H9 (cell line): ENCODE results near the gene PPARA. TPM values are rescaled to one million over a fixed set of nuclear protein-coding genes. Genes with fewer than 3 reads are reported as not detected.

Source experiments
- DNase-seq: peaks from one replicate; pipeline ENCODE4 v3.0.0-alpha.2; 2017
- H2AFZ ChIP-seq: one replicate; pipeline ENCODE4 v1.6.1; 2013; ENCODE audit warnings: mild to moderate bottlenecking, low read length, control low read depth, moderate library complexity
- H2AK5ac ChIP-seq: 2 replicates; pipeline ENCODE4 v1.6.1; 2013; ENCODE audit warnings: low read length, control low read depth, mixed read lengths; ENCODE audit not compliant: insufficient read length
- H2BK120ac ChIP-seq: one replicate; pipeline ENCODE4 v1.6.1; 2013; ENCODE audit warnings: low read depth, mild to moderate bottlenecking, low read length, control low read depth, inconsistent platforms; ENCODE audit not compliant: poor library complexity, severe bottlenecking
- H2BK12ac ChIP-seq: 2 replicates; pipeline ENCODE4 v1.6.1; 2013; ENCODE audit warnings: low read length, control low read depth, mixed read lengths, low read depth; ENCODE audit not compliant: insufficient read length
- H2BK15ac ChIP-seq: 2 replicates; pipeline ENCODE4 v1.6.1; 2013; ENCODE audit warnings: low read depth, low read length, control low read depth
- H2BK20ac ChIP-seq: one replicate; pipeline ENCODE4 v1.6.1; 2013; ENCODE audit warnings: low read depth, mild to moderate bottlenecking, low read length, control low read depth, inconsistent platforms; ENCODE audit not compliant: poor library complexity, severe bottlenecking
- H2BK5ac ChIP-seq: 2 replicates; pipeline ENCODE4 v1.6.1; 2013; ENCODE audit warnings: low read length, control low read depth, mixed read lengths; ENCODE audit not compliant: insufficient read length
- H3K14ac ChIP-seq: 2 replicates; pipeline ENCODE4 v1.6.1; 2013; ENCODE audit warnings: low read length, control low read depth; ENCODE audit not compliant: insufficient read depth
- H3K18ac ChIP-seq: 2 replicates; pipeline ENCODE4 v1.6.1; 2013; ENCODE audit warnings: low read depth, mild to moderate bottlenecking, mixed read lengths, low read length, control low read depth; ENCODE audit not compliant: insufficient read length
- H3K23ac ChIP-seq: 2 replicates; pipeline ENCODE4 v1.6.1; 2013; ENCODE audit warnings: low read length, control low read depth, mixed read lengths, low read depth; ENCODE audit not compliant: insufficient read length
- H3K23me2 ChIP-seq: 2 replicates; pipeline ENCODE4 v1.6.1; 2013; ENCODE audit warnings: low read depth, mild to moderate bottlenecking, mixed read lengths, low read length, control low read depth; ENCODE audit not compliant: insufficient read length, poor library complexity, severe bottlenecking
- H3K27ac ChIP-seq: 2 replicates; pipeline ENCODE4 v1.5.1; 2013; ENCODE audit warnings: low read length, control low read depth, mixed read lengths, low read depth; ENCODE audit not compliant: insufficient read length
- H3K27me3 ChIP-seq: 2 replicates; pipeline ENCODE4 v1.6.1; 2013; ENCODE audit warnings: low read length, control low read depth, inconsistent platforms; ENCODE audit not compliant: insufficient read depth
- H3K4ac ChIP-seq: 2 replicates; pipeline ENCODE4 v1.6.1; 2013; ENCODE audit warnings: low read depth, mild to moderate bottlenecking, control low read depth, inconsistent platforms, low read length, moderate library complexity
- H3K4me1 ChIP-seq: 2 replicates; pipeline ENCODE4 v1.6.1; 2013; ENCODE audit warnings: low read length, control low read depth, inconsistent platforms; ENCODE audit not compliant: insufficient read depth
- H3K4me2 ChIP-seq: 2 replicates; pipeline ENCODE4 v1.6.1; 2013; ENCODE audit warnings: low read length, control low read depth, mixed read lengths; ENCODE audit not compliant: insufficient read length, insufficient read depth
- H3K56ac ChIP-seq: 2 replicates; pipeline ENCODE4 v1.6.1; 2013; ENCODE audit warnings: low read depth, mild to moderate bottlenecking, mixed read lengths, low read length, control low read depth; ENCODE audit not compliant: insufficient read length
- H3K79me1 ChIP-seq: 2 replicates; pipeline ENCODE4 v1.6.1; 2013; ENCODE audit warnings: low read depth, mild to moderate bottlenecking, moderate library complexity, low read length, control low read depth, inconsistent platforms; ENCODE audit not compliant: insufficient read depth, poor library complexity, severe bottlenecking
- H3K79me2 ChIP-seq: 2 replicates; pipeline ENCODE4 v1.6.1; 2013; ENCODE audit warnings: low read length, control low read depth, inconsistent platforms; ENCODE audit not compliant: insufficient read depth
- H3K9ac ChIP-seq: 2 replicates; pipeline ENCODE4 v1.6.1; 2013; ENCODE audit warnings: low read length, control low read depth, mixed read lengths; ENCODE audit not compliant: insufficient read length; ENCODE audit errors: extremely low read depth
- H3K9me3 ChIP-seq: one replicate; pipeline ENCODE4 v1.6.1; 2013; ENCODE audit warnings: low read depth, low read length, inconsistent platforms; ENCODE audit not compliant: control insufficient read depth
- H3T11ph ChIP-seq: one replicate; pipeline ENCODE4 v1.6.1; 2013; ENCODE audit warnings: mild to moderate bottlenecking, low read length, control low read depth, inconsistent platforms
- H4K20me1 ChIP-seq: one replicate; pipeline ENCODE4 v1.6.1; 2013; ENCODE audit not compliant: control insufficient read depth, insufficient read length, insufficient read depth
- H4K5ac ChIP-seq: 2 replicates; pipeline ENCODE4 v1.6.1; 2013; ENCODE audit warnings: low read depth, mild to moderate bottlenecking, mixed read lengths, low read length, control low read depth; ENCODE audit not compliant: insufficient read length
- H4K8ac ChIP-seq: replicated peaks from 2 replicates; pipeline ENCODE4 v1.6.1; 2013; ENCODE audit warnings: low read length, control low read depth, mixed read lengths, low read depth; ENCODE audit not compliant: insufficient read length
- H4K91ac ChIP-seq: 2 replicates; pipeline ENCODE4 v1.6.1; 2013; ENCODE audit warnings: low read depth, mild to moderate bottlenecking, moderate library complexity, mixed read lengths, low read length, control low read depth; ENCODE audit not compliant: insufficient read length
- H3K27ac Mint-ChIP-seq, 3 experiments: 2 replicates in 2 of 3; 3 replicates in 1 of 3; pipeline ENCODE4 v1.8.0; 2020 to 2021; ENCODE audit warnings: mixed read lengths in 3 of 3, mild to moderate bottlenecking in 1 of 3, moderate library complexity in 1 of 3
- H3K27me3 Mint-ChIP-seq: 2 replicates; pipeline ENCODE4 v1.8.0; 2021; ENCODE audit warnings: low read depth, mild to moderate bottlenecking, moderate library complexity, mixed read lengths
- H3K36me3 Mint-ChIP-seq, 3 experiments: 2 replicates in 2 of 3; 3 replicates in 1 of 3; pipeline ENCODE4 v1.8.0; 2020 to 2021; ENCODE audit warnings: low read depth in 3 of 3, mixed read lengths in 3 of 3; ENCODE audit not compliant: insufficient read depth in 1 of 3
- H3K4me1 Mint-ChIP-seq, 2 experiments: 2 replicates each; pipeline ENCODE4 v1.8.0; 2020; ENCODE audit warnings: mixed read lengths in 2 of 2
- H3K4me3 Mint-ChIP-seq, 2 experiments: 2 replicates in 1 of 2; 3 replicates in 1 of 2; pipeline ENCODE4 v1.8.0; 2020 to 2021; ENCODE audit warnings: mild to moderate bottlenecking in 2 of 2, mixed read lengths in 2 of 2, moderate library complexity in 1 of 2
- H3K9me3 Mint-ChIP-seq, 2 experiments: 2 replicates in 1 of 2; 3 replicates in 1 of 2; pipeline ENCODE4 v1.8.0; 2020; ENCODE audit warnings: mild to moderate bottlenecking in 2 of 2, mixed read lengths in 2 of 2, moderate library complexity in 1 of 2
- WGBS: extraction: QIAGEN DNeasy Blood & Tissue Kit; methylation state at CpG from one replicate; pipeline ENCODE4 v1.1.7; 2013; ENCODE audit warnings: missing lambda C conversion rate, low lambda C conversion rate, mixed read lengths; ENCODE audit not compliant: insufficient read length; ENCODE audit errors: extremely low coverage; 5-methylcytosine and 5-hydroxymethylcytosine counted together
- total RNA-seq: library from RNA; stranded (reverse); gene quantifications from 2 replicates; pipeline ENCODE4 v1.2.1, GENCODE V29; 2021
- TF ChIP-seq, protein P1 (sequence below): fragments of 200-600 bp; sonication (generic); conservative IDR thresholded peaks from 3 replicates; pipeline ENCODE4 v1.8.0; 2021; ENCODE audit warnings: antibody characterized with exemption, mild to moderate bottlenecking

PPARA gene
- total RNA-seq, 1 experiment from 2014 or later = 7.3 TPM

GRCh38 chr22:46267431-46268279 is 117.3 kb downstream of the PPARA start, which contains the start of gene TTC38:
Gene TTC38, plus strand, starts transcription at chr22:46268008. Its CDS starts 32 bp downstream, at chr22:46268040.
- Mint-ChIP-seq H3K4me3 (peak within 1 kb of the TSS; percentile 79 to 88), H3K4me1 (peaks cover 8 to 9% of the 10 kb centered on the region in 2 experiments), H3K27ac (no peak within 1 kb of the TSS; a peak in 1 of 7 replicates), H3K9me3 (peaks cover 35% of the 10 kb centered on the region in 2 experiments), H3K36me3 (peaks cover 19 to 37% (median 19%) of the 10 kb centered on the region in 3 experiments), H3K27me3 (peaks cover 42% of the 10 kb centered on the region)
- TF ChIP-seq, protein P1, sequence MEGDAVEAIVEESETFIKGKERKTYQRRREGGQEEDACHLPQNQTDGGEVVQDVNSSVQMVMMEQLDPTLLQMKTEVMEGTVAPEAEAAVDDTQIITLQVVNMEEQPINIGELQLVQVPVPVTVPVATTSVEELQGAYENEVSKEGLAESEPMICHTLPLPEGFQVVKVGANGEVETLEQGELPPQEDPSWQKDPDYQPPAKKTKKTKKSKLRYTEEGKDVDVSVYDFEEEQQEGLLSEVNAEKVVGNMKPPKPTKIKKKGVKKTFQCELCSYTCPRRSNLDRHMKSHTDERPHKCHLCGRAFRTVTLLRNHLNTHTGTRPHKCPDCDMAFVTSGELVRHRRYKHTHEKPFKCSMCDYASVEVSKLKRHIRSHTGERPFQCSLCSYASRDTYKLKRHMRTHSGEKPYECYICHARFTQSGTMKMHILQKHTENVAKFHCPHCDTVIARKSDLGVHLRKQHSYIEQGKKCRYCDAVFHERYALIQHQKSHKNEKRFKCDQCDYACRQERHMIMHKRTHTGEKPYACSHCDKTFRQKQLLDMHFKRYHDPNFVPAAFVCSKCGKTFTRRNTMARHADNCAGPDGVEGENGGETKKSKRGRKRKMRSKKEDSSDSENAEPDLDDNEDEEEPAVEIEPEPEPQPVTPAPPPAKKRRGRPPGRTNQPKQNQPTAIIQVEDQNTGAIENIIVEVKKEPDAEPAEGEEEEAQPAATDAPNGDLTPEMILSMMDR = no peak
- Histone ChIP-seq H2AFZ (no peak within 1 kb of the TSS), H3K4me1 (no peaks in the 10 kb centered on the region), H4K8ac (no peak within 1 kb of the TSS), H3K9ac (no peak within 1 kb of the TSS), H3K23ac (no peak within 1 kb of the TSS), H4K20me1 (peaks cover 4% of the 10 kb centered on the region), H2BK5ac (no peak within 1 kb of the TSS), H2BK120ac (no peak within 1 kb of the TSS), H3K27me3 (peaks cover 3% of the 10 kb centered on the region; the same call in 1 of the 2 replicates), H3K14ac (peak within 1 kb of the TSS; percentile 72; the same call in 1 of the 2 replicates), H3K4me2 (peak within 1 kb of the TSS; percentile 53), H2AK5ac (no peak within 1 kb of the TSS), H3K4ac (no peak within 1 kb of the TSS), H3T11ph (no peak within 1 kb of the TSS), H3K9me3 (no peaks in the 10 kb centered on the region), H3K56ac (no peak within 1 kb of the TSS), H3K23me2 (peaks cover 6% of the 10 kb centered on the region), H2BK20ac (no peak within 1 kb of the TSS), H3K79me1 (no peaks in the 10 kb centered on the region), H4K91ac (no peak within 1 kb of the TSS), H3K79me2 (no peaks in the 10 kb centered on the region), H3K18ac (no peak within 1 kb of the TSS), H2BK15ac (no peak within 1 kb of the TSS; the same call in 1 of the 2 replicates), H4K5ac (no peak within 1 kb of the TSS), H3K27ac (no peak within 1 kb of the TSS), H2BK12ac (no peak within 1 kb of the TSS)
- WGBS = no CpG with 5 or more reads among the region's 74 CpGs
- DNase-seq = peak; percentile 89
